Esophagus squamous epithelium (tissue), 5 donors: ENCODE data around the gene ERG28. TPM values are rescaled to one million over a fixed set of nuclear protein-coding genes. Genes with fewer than 3 reads are reported as not detected.

Experiments
- DNase-seq: peaks from one replicate; lab custom pipeline; 2025; lab: John Stamatoyannopoulos, UW
- H3K27ac ChIP-seq, 4 donors: fragments of 200-600 bp; sonication (generic); one replicate each; pipeline ENCODE4 v1.5.1; 2016 to 2019; ENCODE audit warnings: mild to moderate bottlenecking in 1 of 4
- H3K27me3 ChIP-seq, 4 donors: fragments of 200-600 bp; sonication (generic); 1 replicate in 3 of 4; 2 replicates in 1 of 4; pipeline versions ENCODE4 v1.5.1 to v1.6.0; 2017 to 2021; ENCODE audit warnings: antibody characterized with exemption in 1 of 4
- H3K36me3 ChIP-seq, 3 donors: fragments of 200-600 bp; sonication (generic); one replicate each; pipeline ENCODE4 v1.5.1; 2016 to 2019
- H3K4me1 ChIP-seq, 3 donors: fragments of 200-600 bp; sonication (generic); one replicate each; pipeline ENCODE4 v1.5.1; 2017 to 2019
- H3K4me3 ChIP-seq, 4 donors: fragments of 200-600 bp; sonication (generic); 1 replicate in 3 of 4; 2 replicates in 1 of 4; pipeline ENCODE4 v1.5.1; 2016 to 2019; ENCODE audit warnings: mild to moderate bottlenecking in 2 of 4, moderate library complexity in 1 of 4
- H3K9me3 ChIP-seq, 3 donors: fragments of 200-600 bp; sonication (generic); one replicate each; pipeline ENCODE4 v1.5.1; 2016 to 2019
- CTCF ChIP-seq, 6 experiments: fragments of 450-650 bp in 4 of 6; fragments of 200-600 bp in 2 of 6; sonication (generic) in 2 of 6; IDR thresholded peaks; one replicate each; pipeline ENCODE4 v1.5.1; 2016 to 2019; ENCODE audit warnings: antibody characterized with exemption in 6 of 6, mild to moderate bottlenecking in 4 of 6, moderate library complexity in 4 of 6
- POLR2A ChIP-seq, 4 donors: fragments of 450-650 bp; IDR thresholded peaks; one replicate each; pipeline ENCODE4 v1.6.1; 2017; ENCODE audit warnings: antibody characterized with exemption in 4 of 4, mild to moderate bottlenecking in 4 of 4, moderate library complexity in 3 of 4
- WGBS, 2 donors: methylation state at CpG; one replicate each; pipeline ENCODE4 v1.1.5; 2018; 5-methylcytosine and 5-hydroxymethylcytosine counted together
- intact Hi-C: fragments of 100-400 bp; cut with DNase I; formaldehyde crosslinking; loops from one replicate; pipeline ENCODE4 v1.15.0; 2022
- total RNA-seq, 4 donors: library from RNA; depleted of rRNA; stranded (reverse); fragments of >200 nt; gene quantifications; one replicate each; pipeline ENCODE4 v1.1.0, GENCODE V29; 2016
- donor health status: DM: yes; HTN: yes; CAD: no.

The ERG28 gene
- total RNA-seq, 4 donors from 2014 or later, result 14.5 to 23.2 (median 19.4) TPM

GRCh38 chr14:75655235-75655634 is 5.4 kb downstream of the ERG28 start:
- H3K27ac ChIP-seq, result no peak overlapping the region
- peaks cover 4 to 76% (median 24%) of the 10 kb centered on the region in 3 donors for H3K36me3 ChIP-seq
- intact Hi-C loops, result loop anchor here (2.0 kb wide), 1 partner anchor 76 kb away; the partner anchor contains the start of gene FLVCR2
- WGBS, 2 donors, result 0% methylated on average over 1 of the region's 1 CpG
- TF ChIP-seq CTCF (IDR thresholded peaks at IDR 0.05) (no peak), POLR2A (IDR thresholded peaks at IDR 0.05) (no peak)
- DNase-seq, result no peak
- H3K4me3 ChIP-seq, result no peak overlapping the region
- H3K4me1 ChIP-seq, result peaks cover 6 to 26% (median 7%) of the 10 kb centered on the region in 3 donors
- no peaks in the 10 kb centered on the region for H3K9me3 ChIP-seq
- H3K27me3 ChIP-seq, result no peaks in the 10 kb centered on the region

- intact Hi-C loops, result loop anchor here (2.0 kb wide), 1 partner anchor 75 kb away; the partner anchor contains the start of gene FLVCR2
- TF ChIP-seq CTCF (IDR thresholded peaks at IDR 0.05), result peak; percentile 91 to 97 (median 94)
- TF ChIP-seq POLR2A (IDR thresholded peaks at IDR 0.05), result no peak
- Histone ChIP-seq H3K27me3 (no peaks in the 10 kb centered on the region), H3K4me1 (peaks cover 0 to 15% (median 0%) of the 10 kb centered on the region in 3 donors), H3K4me3 (no peak overlapping the region), H3K36me3 (peaks cover 4 to 86% (median 30%) of the 10 kb centered on the region in 3 donors), H3K9me3 (no peaks in the 10 kb centered on the region), H3K27ac (no peak overlapping the region)
- DNase-seq, result peak; percentile 2
- WGBS, 2 donors, result 7 to 9% methylated on average over 4 of the region's 4 CpGs
These were observed 6.4 kb downstream of the ERG28 start for GRCh38 chr14:75654127-75654732.

GRCh38 chr14:75653563-75653962 is 7.1 kb downstream of the ERG28 start:
- Histone ChIP-seq H3K27me3 (no peaks in the 10 kb centered on the region), H3K36me3 (peaks cover 4 to 92% (median 30%) of the 10 kb centered on the region in 3 donors), H3K9me3 (no peaks in the 10 kb centered on the region), H3K27ac (no peak overlapping the region), H3K4me1 (peaks cover 0 to 13% (median 0%) of the 10 kb centered on the region in 3 donors), H3K4me3 (no peak overlapping the region)
- no peak for DNase-seq
- intact Hi-C loops, result no loop called here
- TF ChIP-seq POLR2A (IDR thresholded peaks at IDR 0.05) (no peak), CTCF (IDR thresholded peaks at IDR 0.05) (no peak)
- 89 to 92% methylated on average over 1 of the region's 1 CpG for WGBS, 2 donors

- no peaks in the 10 kb centered on the region for H3K27me3 ChIP-seq
- H3K4me1 ChIP-seq, result peaks cover 0 to 13% (median 0%) of the 10 kb centered on the region in 3 donors
- H3K4me3 ChIP-seq, result no peak overlapping the region
- peaks cover 4 to 75% (median 28%) of the 10 kb centered on the region in 3 donors for H3K36me3 ChIP-seq
- no peak for DNase-seq
- TF ChIP-seq POLR2A (IDR thresholded peaks at IDR 0.05) (no peak), CTCF (IDR thresholded peaks at IDR 0.05) (no peak)
- H3K27ac ChIP-seq, result no peak overlapping the region
- 88 to 93% methylated on average over 4 to 5 of the region's 5 CpGs for WGBS, 2 donors
- no peaks in the 10 kb centered on the region for H3K9me3 ChIP-seq
- intact Hi-C loops, result no loop called here
These were observed 10.2 kb downstream of the ERG28 start for GRCh38 chr14:75650253-75651058.

GRCh38 chr14:75649773-75650172 is 10.9 kb downstream of the ERG28 start:
- Histone ChIP-seq H3K27me3 (no peaks in the 10 kb centered on the region), H3K4me3 (no peak overlapping the region), H3K4me1 (peaks cover 0 to 13% (median 0%) of the 10 kb centered on the region in 3 donors), H3K27ac (no peak overlapping the region), H3K9me3 (no peaks in the 10 kb centered on the region), H3K36me3 (peaks cover 4 to 69% (median 26%) of the 10 kb centered on the region in 3 donors)
- 88 to 100% methylated on average over 1 of the region's 1 CpG for WGBS, 2 donors
- no peak for DNase-seq
- intact Hi-C loops, result no loop called here
- TF ChIP-seq CTCF (IDR thresholded peaks at IDR 0.05), result no peak
- no peak for TF ChIP-seq POLR2A (IDR thresholded peaks at IDR 0.05)
